ENCODE results near the gene SLX9.

DNA sequence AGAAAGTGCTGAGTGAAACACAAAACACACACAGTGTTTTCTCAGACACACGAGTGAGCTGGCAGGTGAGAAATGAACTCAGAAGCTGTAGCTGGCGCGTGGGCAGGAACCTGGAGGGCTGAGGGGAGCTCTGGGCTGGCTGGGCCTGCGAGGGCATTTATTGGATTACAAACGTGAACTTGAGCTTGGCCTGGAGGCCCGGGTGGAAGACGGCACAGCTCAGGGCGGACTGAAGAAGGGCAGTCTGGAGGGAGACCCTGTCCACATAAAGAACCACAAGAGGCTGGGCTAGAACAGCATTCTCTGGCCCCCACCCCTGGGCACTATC lies 82.5 kb downstream of the SLX9 start:
- no peak for TF ChIP-seq POLR2A (IDR thresholded peaks at IDR 0.05)
- TF ChIP-seq, protein P1, sequence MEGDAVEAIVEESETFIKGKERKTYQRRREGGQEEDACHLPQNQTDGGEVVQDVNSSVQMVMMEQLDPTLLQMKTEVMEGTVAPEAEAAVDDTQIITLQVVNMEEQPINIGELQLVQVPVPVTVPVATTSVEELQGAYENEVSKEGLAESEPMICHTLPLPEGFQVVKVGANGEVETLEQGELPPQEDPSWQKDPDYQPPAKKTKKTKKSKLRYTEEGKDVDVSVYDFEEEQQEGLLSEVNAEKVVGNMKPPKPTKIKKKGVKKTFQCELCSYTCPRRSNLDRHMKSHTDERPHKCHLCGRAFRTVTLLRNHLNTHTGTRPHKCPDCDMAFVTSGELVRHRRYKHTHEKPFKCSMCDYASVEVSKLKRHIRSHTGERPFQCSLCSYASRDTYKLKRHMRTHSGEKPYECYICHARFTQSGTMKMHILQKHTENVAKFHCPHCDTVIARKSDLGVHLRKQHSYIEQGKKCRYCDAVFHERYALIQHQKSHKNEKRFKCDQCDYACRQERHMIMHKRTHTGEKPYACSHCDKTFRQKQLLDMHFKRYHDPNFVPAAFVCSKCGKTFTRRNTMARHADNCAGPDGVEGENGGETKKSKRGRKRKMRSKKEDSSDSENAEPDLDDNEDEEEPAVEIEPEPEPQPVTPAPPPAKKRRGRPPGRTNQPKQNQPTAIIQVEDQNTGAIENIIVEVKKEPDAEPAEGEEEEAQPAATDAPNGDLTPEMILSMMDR (IDR thresholded peaks at IDR 0.05), result no peak

All from breast epithelium (tissue), 3 donors.